Activated B cell treated with CpG ODN at 0.5 μM for 24 hours (primary cell): Measurements from ENCODE around the gene WNT3A. TPM values are rescaled to one million over a fixed set of nuclear protein-coding genes. Genes with fewer than 3 reads are reported as not detected.

Source experiments
- ATAC-seq: fragments of 200-7000 bp; cut with Tn5 transposase; one replicate; pipeline ENCODE4 v1.10.0; 2021; ENCODE audit warnings: low read depth, mild to moderate bottlenecking, moderate library complexity
- CTCF ChIA-PET: fragments of 350-600 bp; sonication (Branson Sonifier 250); formaldehyde crosslinking; loops from one replicate; lab custom pipeline; 2021; ENCODE audit warnings: antibody characterized with exemption; lab: Charles Lee
- POLR2A ChIA-PET: fragments of 350-600 bp; sonication (Branson Sonifier 250); formaldehyde crosslinking; loops from one replicate; lab custom pipeline; 2021; ENCODE audit warnings: antibody characterized with exemption; lab: Charles Lee
- DNase-seq: peaks from one replicate; pipeline ENCODE4 v3.0.0; 2022
- H3K27ac Mint-ChIP-seq: one replicate; pipeline ENCODE4 v1.8.0; 2020; ENCODE audit warnings: mixed read lengths
- H3K27me3 Mint-ChIP-seq: one replicate; pipeline ENCODE4 v1.8.0; 2021; ENCODE audit warnings: mixed read lengths
- H3K36me3 Mint-ChIP-seq: one replicate; pipeline ENCODE4 v1.8.0; 2021; ENCODE audit warnings: low read depth, mixed read lengths
- H3K4me1 Mint-ChIP-seq: one replicate; pipeline ENCODE4 v1.8.0; 2021; ENCODE audit warnings: mixed read lengths
- H3K4me3 Mint-ChIP-seq: one replicate; pipeline ENCODE4 v1.8.0; 2020; ENCODE audit warnings: mild to moderate bottlenecking, mixed read lengths
- H3K9me3 Mint-ChIP-seq: one replicate; pipeline ENCODE4 v1.8.0; 2020; ENCODE audit warnings: mixed read lengths
- intact Hi-C: fragments of 100-400 bp; cut with micrococcal nuclease; formaldehyde crosslinking; loops from one replicate; pipeline ENCODE4 v1.15.1; 2024
- total RNA-seq: library from RNA; stranded (reverse); gene quantifications from 2 replicates; pipeline ENCODE4 v1.2.3, GENCODE V29; 2022
- TF ChIP-seq, protein P1 (sequence below): fragments of 200-600 bp; IDR thresholded peaks from one replicate; pipeline ENCODE4 v1.8.0; 2022; ENCODE audit warnings: antibody characterized with exemption, mild to moderate bottlenecking

The WNT3A gene
- total RNA-seq, 1 donor from 2014 or later: not detected

- POLR2A ChIA-PET: no interaction called here
- TF ChIP-seq, protein P1, sequence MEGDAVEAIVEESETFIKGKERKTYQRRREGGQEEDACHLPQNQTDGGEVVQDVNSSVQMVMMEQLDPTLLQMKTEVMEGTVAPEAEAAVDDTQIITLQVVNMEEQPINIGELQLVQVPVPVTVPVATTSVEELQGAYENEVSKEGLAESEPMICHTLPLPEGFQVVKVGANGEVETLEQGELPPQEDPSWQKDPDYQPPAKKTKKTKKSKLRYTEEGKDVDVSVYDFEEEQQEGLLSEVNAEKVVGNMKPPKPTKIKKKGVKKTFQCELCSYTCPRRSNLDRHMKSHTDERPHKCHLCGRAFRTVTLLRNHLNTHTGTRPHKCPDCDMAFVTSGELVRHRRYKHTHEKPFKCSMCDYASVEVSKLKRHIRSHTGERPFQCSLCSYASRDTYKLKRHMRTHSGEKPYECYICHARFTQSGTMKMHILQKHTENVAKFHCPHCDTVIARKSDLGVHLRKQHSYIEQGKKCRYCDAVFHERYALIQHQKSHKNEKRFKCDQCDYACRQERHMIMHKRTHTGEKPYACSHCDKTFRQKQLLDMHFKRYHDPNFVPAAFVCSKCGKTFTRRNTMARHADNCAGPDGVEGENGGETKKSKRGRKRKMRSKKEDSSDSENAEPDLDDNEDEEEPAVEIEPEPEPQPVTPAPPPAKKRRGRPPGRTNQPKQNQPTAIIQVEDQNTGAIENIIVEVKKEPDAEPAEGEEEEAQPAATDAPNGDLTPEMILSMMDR: no peak
- no peaks in the 10 kb centered on the region for H3K36me3 Mint-ChIP-seq
- no peak overlapping the region for H3K4me3 Mint-ChIP-seq
- peaks cover 7% of the 10 kb centered on the region for H3K27me3 Mint-ChIP-seq
- H3K4me1 Mint-ChIP-seq: no peaks in the 10 kb centered on the region
- H3K9me3 Mint-ChIP-seq: no peaks in the 10 kb centered on the region
- CTCF ChIA-PET: no interaction called here
- no peak for ATAC-seq
- no peak overlapping the region for H3K27ac Mint-ChIP-seq
- no peak for DNase-seq
- intact Hi-C loops: no loop called here
These were observed 14.0 kb downstream of the WNT3A start for GRCh38 chr1:228020686-228021354.

- intact Hi-C loops: no loop called here
- ChIA-PET CTCF (no interaction called here), POLR2A (no interaction called here)
These were observed 14.7 kb downstream of the WNT3A start for GRCh38 chr1:228021355-228022030.

GRCh38 chr1:228022571-228023293 lies 15.9 kb downstream of the WNT3A start:
- ATAC-seq (no peak), DNase-seq (no peak)
- intact Hi-C loops: no loop called here
- TF ChIP-seq, protein P1: no peak
- POLR2A ChIA-PET: no interaction called here
- H3K4me1 Mint-ChIP-seq: no peaks in the 10 kb centered on the region
- H3K4me3 Mint-ChIP-seq: no peak overlapping the region
- CTCF ChIA-PET: no interaction called here
- H3K9me3 Mint-ChIP-seq: no peaks in the 10 kb centered on the region
- no peak overlapping the region for H3K27ac Mint-ChIP-seq
- no peaks in the 10 kb centered on the region for H3K36me3 Mint-ChIP-seq
- peaks cover 4% of the 10 kb centered on the region for H3K27me3 Mint-ChIP-seq

More at GRCh38 chr1:228021355-228022030, 14.7 kb downstream of the WNT3A start:
- Mint-ChIP-seq H3K27me3 (peaks cover 5% of the 10 kb centered on the region), H3K36me3 (no peaks in the 10 kb centered on the region), H3K9me3 (no peaks in the 10 kb centered on the region), H3K4me3 (no peak overlapping the region), H3K4me1 (no peaks in the 10 kb centered on the region), H3K27ac (no peak overlapping the region)
- ATAC-seq (no peak), DNase-seq (no peak)
- TF ChIP-seq, protein P1: no peak

DNA sequence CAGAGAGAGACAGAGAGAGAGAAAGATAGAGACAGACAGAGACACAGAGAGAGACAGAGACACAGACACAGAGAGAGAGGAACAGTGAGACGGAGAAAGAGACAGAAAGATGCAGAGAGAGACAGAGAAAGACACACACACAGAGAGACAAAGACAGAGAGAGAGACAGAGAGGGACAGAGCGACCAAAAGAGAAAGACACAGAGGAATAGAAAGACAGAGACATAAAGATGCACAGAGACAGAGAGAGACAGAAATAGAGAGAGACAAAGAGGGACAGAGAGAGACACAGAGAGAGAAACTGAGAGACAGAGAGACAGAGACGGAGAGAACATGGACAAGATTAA lies 16.5 kb downstream of the WNT3A start:
- peaks cover 4% of the 10 kb centered on the region for H3K27me3 Mint-ChIP-seq
- no peak overlapping the region for H3K27ac Mint-ChIP-seq
- H3K36me3 Mint-ChIP-seq: no peaks in the 10 kb centered on the region
- intact Hi-C loops: no loop called here
- TF ChIP-seq, protein P1: no peak
- no peak overlapping the region for H3K4me3 Mint-ChIP-seq
- no peak for DNase-seq
- CTCF ChIA-PET: no interaction called here
- POLR2A ChIA-PET: no interaction called here
- no peaks in the 10 kb centered on the region for H3K9me3 Mint-ChIP-seq
- ATAC-seq: no peak
- H3K4me1 Mint-ChIP-seq: no peaks in the 10 kb centered on the region

GRCh38 chr1:228029281-228029680 lies 22.5 kb downstream of the WNT3A start:
- peaks cover 32% of the 10 kb centered on the region for H3K27me3 Mint-ChIP-seq
- ChIA-PET CTCF (no interaction called here), POLR2A (no interaction called here)
- DNase-seq (peak; percentile 4), ATAC-seq (no peak)
- no peak overlapping the region for H3K27ac Mint-ChIP-seq
- intact Hi-C loops: no loop called here
- H3K4me3 Mint-ChIP-seq: no peak overlapping the region
- H3K9me3 Mint-ChIP-seq: peaks cover 4% of the 10 kb centered on the region
- H3K36me3 Mint-ChIP-seq: no peaks in the 10 kb centered on the region
- no peaks in the 10 kb centered on the region for H3K4me1 Mint-ChIP-seq
- TF ChIP-seq, protein P1: no peak
